NCI-H226 (cell line): ENCODE measurements around the gene LSM4.

ENCODE experiments used
- DNase-seq: peaks from one replicate; pipeline ENCODE4 v3.0.0-alpha.2; 2015

The LSM4 gene

GRCh38 chr19:18274219-18274780, 48.6 kb downstream of the LSM4 start, which contains the start of gene IQCN:
Gene IQCN (minus strand): TSS chr19:18274452. CDS start chr19:18269478, 4,974 bp downstream.
- peak; percentile 36 for DNase-seq

- no peak for DNase-seq
These were observed 49.2 kb downstream of the LSM4 start for GRCh38 chr19:18273561-18274218.

GRCh38 chr19:18271433-18271841, 51.4 kb downstream of the LSM4 start:
- DNase-seq, result no peak

- DNase-seq, result no peak
These were observed 52.5 kb downstream of the LSM4 start for GRCh38 chr19:18270326-18270725.

GRCh38 chr19:18269070-18269723, 53.7 kb downstream of the LSM4 start:
- DNase-seq, result no peak

- no peak for DNase-seq
These were observed 55.8 kb downstream of the LSM4 start for GRCh38 chr19:18266771-18267686.

GRCh38 chr19:18265582-18265981, 57.3 kb downstream of the LSM4 start:
- no peak for DNase-seq

- DNase-seq, result no peak
These were observed 57.8 kb downstream of the LSM4 start for GRCh38 chr19:18264971-18265540.

GRCh38 chr19:18264137-18264854, 58.6 kb downstream of the LSM4 start:
- no peak for DNase-seq

- no peak for DNase-seq
These were observed 59.3 kb downstream of the LSM4 start for GRCh38 chr19:18263324-18264136.

GRCh38 chr19:18262917-18263316, 60.0 kb downstream of the LSM4 start:
- no peak for DNase-seq

GRCh38 chr19:18262144-18262543, 60.7 kb downstream of the LSM4 start:
- DNase-seq, result no peak

GRCh38 chr19:18261474-18261873, 61.4 kb downstream of the LSM4 start:
- DNase-seq, result no peak

- no peak for DNase-seq
These were observed 63.0 kb downstream of the LSM4 start for GRCh38 chr19:18259893-18260292.

- no peak for DNase-seq
These were observed 65.1 kb downstream of the LSM4 start for GRCh38 chr19:18257503-18258470.
